Activated CD4-positive, alpha-beta T cell treated with anti-CD3 and anti-CD28 coated beads, Interleukin-2, amount 10 ng/mL, durations not matched to agents 7 days and 5 days (primary cell): ENCODE measurements around the gene TWIST2. TPM values are rescaled to one million over a fixed set of nuclear protein-coding genes. Genes with fewer than 3 reads are reported as not detected.
A peak's percentile ranks its signal among the peaks of the same experiment; 100 is the strongest.

Experiments
- CTCF ChIA-PET: fragments of 350-600 bp; sonication (Branson Sonifier 250); formaldehyde crosslinking; loops from one replicate; lab custom pipeline; 2021; ENCODE audit warnings: antibody characterized with exemption; lab: Charles Lee
- POLR2A ChIA-PET: fragments of 350-600 bp; sonication (Branson Sonifier 250); formaldehyde crosslinking; loops from one replicate; lab custom pipeline; 2021; ENCODE audit warnings: antibody characterized with exemption; lab: Charles Lee
- DNase-seq: peaks from one replicate; pipeline ENCODE4 v3.0.0-alpha.2; 2020
- H3K27ac Mint-ChIP-seq: one replicate; pipeline ENCODE4 v1.8.0; 2021; ENCODE audit warnings: mild to moderate bottlenecking, moderate library complexity, mixed read lengths
- H3K27me3 Mint-ChIP-seq: one replicate; pipeline ENCODE4 v1.8.0; 2021; ENCODE audit warnings: mixed read lengths
- H3K36me3 Mint-ChIP-seq: one replicate; pipeline ENCODE4 v1.8.0; 2021; ENCODE audit warnings: low read depth, mixed read lengths
- H3K4me1 Mint-ChIP-seq: one replicate; pipeline ENCODE4 v1.8.0; 2021; ENCODE audit warnings: mixed read lengths
- H3K4me3 Mint-ChIP-seq: one replicate; pipeline ENCODE4 v1.8.0; 2021; ENCODE audit warnings: mild to moderate bottlenecking, moderate library complexity, mixed read lengths
- H3K9me3 Mint-ChIP-seq: one replicate; pipeline ENCODE4 v1.8.0; 2021; ENCODE audit warnings: mixed read lengths
- total RNA-seq, 2 experiments: library from RNA; stranded (reverse); gene quantifications; one replicate each; pipeline ENCODE4 v1.2.3, GENCODE V29; 2021

Gene TWIST2
- total RNA-seq, 2 experiments from 2014 or later = not detected

- Mint-ChIP-seq H3K27me3 (no peaks in the 10 kb centered on the region), H3K9me3 (peaks cover 2% of the 10 kb centered on the region), H3K4me1 (no peaks in the 10 kb centered on the region), H3K4me3 (no peak overlapping the region), H3K27ac (no peak overlapping the region), H3K36me3 (peaks cover 2% of the 10 kb centered on the region)
- POLR2A ChIA-PET = no interaction called here
- no peak for DNase-seq
- CTCF ChIA-PET = no interaction called here
These were observed 26.0 kb downstream of the TWIST2 start for GRCh38 chr2:238873841-238874240.

DNA sequence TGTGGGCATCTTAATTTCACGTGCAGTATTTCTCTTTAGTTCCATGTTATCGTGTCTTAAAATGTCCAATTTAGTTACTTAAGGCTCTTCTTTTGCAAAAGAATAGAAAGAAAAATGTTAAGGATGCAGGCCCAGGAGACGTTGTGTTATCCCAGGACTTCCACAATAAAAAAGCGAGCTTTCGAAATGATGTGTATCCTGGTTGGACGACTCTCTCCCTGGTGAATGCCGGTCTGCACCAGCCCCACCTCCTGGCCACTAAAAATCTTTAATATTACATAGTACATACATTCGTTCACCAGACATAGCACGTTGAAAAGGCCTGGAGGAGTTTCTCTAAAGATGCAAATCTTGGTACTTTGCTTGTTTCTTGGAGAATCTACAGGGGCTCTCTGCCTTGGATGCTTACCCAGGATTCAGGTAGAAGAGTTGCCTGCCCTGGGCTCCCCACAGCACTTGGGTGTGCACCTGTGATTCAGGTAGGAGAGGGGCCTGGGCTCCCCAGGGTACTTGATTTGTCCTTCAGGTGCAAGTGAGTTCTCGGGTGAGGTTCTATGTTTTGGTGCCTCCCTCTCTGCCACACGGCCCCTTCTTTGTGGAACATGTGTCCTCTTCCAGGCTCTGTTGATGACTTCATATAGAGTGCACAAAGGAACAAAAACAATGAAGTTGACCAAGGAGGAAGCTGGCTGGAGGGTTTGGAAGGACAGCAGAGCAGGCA lies 26.6 kb downstream of the TWIST2 start:
- H3K4me3 Mint-ChIP-seq = no peak overlapping the region
- H3K27me3 Mint-ChIP-seq = no peaks in the 10 kb centered on the region
- no peaks in the 10 kb centered on the region for H3K4me1 Mint-ChIP-seq
- DNase-seq = no peak
- CTCF ChIA-PET = no interaction called here
- no peak overlapping the region for H3K27ac Mint-ChIP-seq
- POLR2A ChIA-PET = no interaction called here
- peaks cover 2% of the 10 kb centered on the region for H3K9me3 Mint-ChIP-seq
- peaks cover 2% of the 10 kb centered on the region for H3K36me3 Mint-ChIP-seq

- Mint-ChIP-seq H3K27me3 (no peaks in the 10 kb centered on the region), H3K36me3 (no peaks in the 10 kb centered on the region), H3K4me3 (no peak overlapping the region), H3K27ac (no peak overlapping the region), H3K9me3 (no peaks in the 10 kb centered on the region), H3K4me1 (no peaks in the 10 kb centered on the region)
- no peak for DNase-seq
- ChIA-PET POLR2A (no interaction called here), CTCF (no interaction called here)
These were observed 27.2 kb downstream of the TWIST2 start for GRCh38 chr2:238875101-238875470.

DNA sequence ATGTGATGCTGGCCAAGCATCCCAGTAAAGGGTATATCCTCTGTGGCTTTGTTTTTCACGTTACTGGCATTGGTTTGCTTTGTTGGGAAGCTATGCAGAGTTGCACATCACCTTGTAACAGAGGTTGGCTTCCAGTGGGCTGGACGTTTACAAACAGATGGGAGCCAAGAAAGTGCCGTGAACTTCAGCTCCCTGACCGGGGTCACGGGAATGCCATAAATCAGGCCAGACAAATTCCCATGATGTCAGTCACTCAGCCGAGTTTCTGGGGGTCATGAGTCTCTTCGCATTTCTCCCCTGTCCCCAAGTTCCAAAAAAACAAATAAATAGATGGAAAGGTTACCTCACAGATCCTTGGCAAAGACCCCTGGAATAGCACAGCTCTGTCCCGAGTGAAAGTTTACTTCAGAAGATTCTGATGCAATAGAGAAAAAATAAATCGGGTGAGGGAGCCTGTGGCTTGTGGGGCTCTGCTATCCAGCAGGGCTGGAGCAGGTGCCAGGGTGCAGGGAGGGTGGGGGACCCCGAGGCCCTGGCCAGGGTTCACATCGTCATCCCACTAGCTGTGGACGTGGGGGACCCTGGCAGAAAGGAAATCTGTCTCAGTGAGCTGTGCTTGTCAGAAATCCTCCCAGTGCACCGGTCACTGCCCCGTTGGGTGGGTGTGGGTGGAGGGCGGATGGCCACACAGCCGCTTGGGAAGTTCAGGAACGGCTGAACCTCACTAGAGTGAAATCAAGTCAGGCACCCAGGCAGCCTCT lies 27.8 kb downstream of the TWIST2 start:
- Mint-ChIP-seq H3K36me3 (no peaks in the 10 kb centered on the region), H3K4me1 (no peaks in the 10 kb centered on the region), H3K4me3 (no peak overlapping the region), H3K9me3 (no peaks in the 10 kb centered on the region), H3K27ac (no peak overlapping the region), H3K27me3 (no peaks in the 10 kb centered on the region)
- DNase-seq = no peak
- POLR2A ChIA-PET = no interaction called here
- CTCF ChIA-PET = no interaction called here

DNA sequence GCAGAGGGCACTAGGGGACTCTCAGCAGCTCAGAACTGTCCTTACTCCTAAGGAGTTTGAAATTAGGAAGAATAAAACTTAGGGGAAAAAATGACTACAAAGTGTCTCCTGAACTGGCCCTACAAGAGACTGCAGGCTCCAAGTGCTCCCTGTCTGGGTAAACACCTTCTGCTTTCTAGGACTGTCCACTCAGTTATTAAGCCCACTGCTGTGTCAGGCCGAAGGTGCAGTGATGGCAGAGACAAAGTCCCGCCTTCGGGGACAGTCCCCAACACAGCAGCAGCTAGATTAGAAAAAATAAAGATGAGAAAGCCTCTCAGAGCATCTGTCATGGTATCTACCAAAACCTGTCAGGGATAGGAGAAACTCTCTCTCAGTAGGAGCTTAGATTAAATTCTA lies 28.3 kb downstream of the TWIST2 start:
- no peak overlapping the region for H3K27ac Mint-ChIP-seq
- DNase-seq = no peak
- no peaks in the 10 kb centered on the region for H3K9me3 Mint-ChIP-seq
- no peaks in the 10 kb centered on the region for H3K36me3 Mint-ChIP-seq
- CTCF ChIA-PET = no interaction called here
- no peaks in the 10 kb centered on the region for H3K4me1 Mint-ChIP-seq
- no peak overlapping the region for H3K4me3 Mint-ChIP-seq
- H3K27me3 Mint-ChIP-seq = no peaks in the 10 kb centered on the region
- POLR2A ChIA-PET = no interaction called here

DNA sequence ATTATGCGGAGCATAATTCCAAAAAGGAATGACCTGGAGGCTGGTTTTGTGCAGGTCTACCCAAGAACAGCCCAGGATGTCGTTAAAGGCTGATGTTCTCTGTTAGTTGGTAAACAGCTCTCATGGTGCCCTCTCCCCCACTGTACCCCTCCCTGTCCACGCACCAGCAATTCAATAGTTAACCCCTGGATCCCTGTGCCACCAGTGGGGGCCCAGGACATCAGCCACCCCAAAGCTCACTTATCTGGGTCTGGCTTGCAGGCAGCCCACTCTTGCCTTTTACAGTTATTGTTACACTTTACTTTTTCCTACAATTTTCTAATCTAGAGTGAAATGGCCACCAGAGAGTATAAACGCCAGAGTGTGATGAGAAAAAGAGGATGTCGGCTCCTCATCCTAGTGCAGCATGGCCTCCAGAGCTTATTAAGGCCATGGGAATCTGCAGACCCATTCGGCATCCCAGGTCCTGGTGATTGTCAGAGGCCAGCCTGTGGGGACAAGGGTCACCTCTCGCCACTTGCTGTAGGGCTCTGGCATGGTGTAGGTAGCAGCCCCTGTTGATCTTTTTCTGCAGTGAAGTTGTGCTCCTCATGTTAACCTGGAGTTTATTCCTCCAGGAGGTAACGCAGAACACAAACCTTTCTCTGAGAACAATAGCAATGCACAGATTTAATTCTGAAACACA lies 30.3 kb downstream of the TWIST2 start:
- Mint-ChIP-seq H3K27ac (no peak overlapping the region), H3K4me3 (no peak overlapping the region), H3K4me1 (no peaks in the 10 kb centered on the region), H3K36me3 (no peaks in the 10 kb centered on the region), H3K27me3 (no peaks in the 10 kb centered on the region), H3K9me3 (no peaks in the 10 kb centered on the region)
- CTCF ChIA-PET = interaction anchor here (0.6 kb wide), 1 partner anchor 38 kb away, joined by 3 read pairs; no protein-coding TSS in a partner anchor
- DNase-seq = no peak
- POLR2A ChIA-PET = no interaction called here

DNA sequence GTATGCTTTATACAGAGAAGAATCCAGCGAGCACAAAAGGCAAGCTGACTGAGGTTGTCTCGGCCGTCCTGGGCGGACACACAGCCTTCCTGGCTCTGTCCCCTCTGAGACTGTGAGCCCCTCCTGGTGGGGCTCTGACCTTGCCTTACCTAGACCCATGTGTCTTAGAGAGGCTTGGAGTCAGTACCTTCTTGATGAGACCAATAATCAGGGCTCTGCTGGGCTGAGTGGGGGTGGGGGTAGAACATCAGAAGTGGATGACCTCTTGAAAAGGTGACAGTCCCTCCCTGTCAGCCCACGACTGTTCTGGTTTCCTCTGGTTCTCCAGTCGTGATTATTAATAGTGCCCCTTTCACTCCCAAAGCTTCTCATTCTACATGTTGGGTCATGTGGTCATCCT lies 31.2 kb downstream of the TWIST2 start:
- no peaks in the 10 kb centered on the region for H3K36me3 Mint-ChIP-seq
- no peaks in the 10 kb centered on the region for H3K27me3 Mint-ChIP-seq
- no peaks in the 10 kb centered on the region for H3K4me1 Mint-ChIP-seq
- H3K9me3 Mint-ChIP-seq = no peaks in the 10 kb centered on the region
- ChIA-PET CTCF (interaction anchor here (0.6 kb wide), 1 partner anchor 39 kb away, joined by 3 read pairs; no protein-coding TSS in a partner anchor), POLR2A (no interaction called here)
- no peak overlapping the region for H3K27ac Mint-ChIP-seq
- H3K4me3 Mint-ChIP-seq = no peak overlapping the region
- no peak for DNase-seq

DNA sequence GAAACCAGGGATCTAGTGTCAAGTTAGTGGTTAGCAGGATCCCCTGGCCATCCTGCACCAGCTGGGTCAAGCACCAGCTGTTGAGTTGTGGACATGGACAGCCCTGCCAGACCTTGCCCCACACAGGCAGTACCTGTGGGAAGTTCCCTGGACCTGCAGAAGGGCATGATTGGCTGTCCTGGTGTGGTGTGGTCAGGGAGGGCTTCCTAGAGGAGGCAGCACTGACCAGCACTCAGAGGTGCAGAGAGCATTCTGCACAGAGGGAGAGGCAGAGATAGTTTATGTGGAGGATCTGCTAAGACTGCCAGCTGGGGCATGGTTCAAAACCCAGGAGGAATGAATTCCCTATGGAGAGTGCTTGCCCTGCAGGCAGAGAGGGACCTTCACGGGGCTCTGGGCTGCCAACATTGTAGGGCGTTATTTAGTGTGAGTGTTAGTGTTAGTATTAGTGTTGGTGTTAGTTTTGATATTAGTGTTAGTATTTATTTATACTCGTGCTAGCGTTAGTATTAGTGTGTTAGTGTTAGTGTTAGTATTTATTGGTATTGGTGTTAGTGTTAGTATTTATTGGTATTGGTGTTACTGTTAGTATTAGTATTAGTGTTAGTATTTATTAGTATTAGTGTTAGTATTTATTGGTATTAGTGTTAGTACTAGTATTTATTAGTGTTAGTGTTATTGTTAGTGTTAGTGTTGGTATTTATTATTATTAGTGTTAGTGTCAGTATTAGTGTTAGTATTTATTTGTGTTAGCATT lies 31.9 kb downstream of the TWIST2 start:
- H3K27me3 Mint-ChIP-seq = no peaks in the 10 kb centered on the region

DNA sequence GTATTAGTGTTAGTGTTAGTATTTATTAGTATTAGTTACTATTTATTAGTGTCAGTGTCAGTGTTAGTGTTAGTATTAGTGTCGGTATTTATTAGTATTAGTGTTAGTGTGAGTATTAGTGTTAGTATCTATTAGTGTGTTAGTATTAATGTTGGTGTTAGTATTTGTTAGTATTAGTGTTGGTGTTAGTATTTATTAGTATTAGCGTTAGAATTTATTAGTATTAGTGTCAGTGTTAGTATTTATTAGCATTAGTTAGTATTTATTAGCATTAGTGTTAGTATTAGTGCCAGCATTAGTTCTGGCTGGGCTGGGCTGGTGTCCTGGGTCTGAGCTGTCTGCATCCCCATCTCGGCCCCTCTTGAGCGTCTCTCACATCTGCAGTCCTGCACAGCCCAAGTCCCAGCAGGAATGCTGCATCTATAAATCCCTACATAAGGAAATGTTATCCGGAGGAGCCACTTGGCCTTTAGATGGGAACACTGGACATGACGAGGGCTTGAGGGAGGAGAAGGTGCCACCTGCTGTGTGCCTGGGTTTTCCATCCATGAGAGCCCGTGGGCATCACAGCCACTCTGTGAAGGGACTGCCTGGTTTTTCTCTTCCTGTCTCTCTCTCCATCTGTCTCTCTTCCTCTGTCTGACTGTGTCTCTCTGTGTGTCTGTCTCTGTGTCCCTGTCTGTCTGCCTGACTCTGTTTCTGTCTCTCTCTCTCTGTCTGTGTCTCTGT lies 33.6 kb downstream of the TWIST2 start:
- DNase-seq = peak; percentile 29
- ChIA-PET POLR2A (no interaction called here), CTCF (no interaction called here)
- H3K27ac Mint-ChIP-seq = no peak overlapping the region
- H3K36me3 Mint-ChIP-seq = no peaks in the 10 kb centered on the region
- no peaks in the 10 kb centered on the region for H3K4me1 Mint-ChIP-seq
- H3K4me3 Mint-ChIP-seq = no peak overlapping the region
- H3K27me3 Mint-ChIP-seq = no peaks in the 10 kb centered on the region
- no peaks in the 10 kb centered on the region for H3K9me3 Mint-ChIP-seq

More for the DNA sequence above, 31.9 kb downstream of the TWIST2 start:
- no peak overlapping the region for H3K27ac Mint-ChIP-seq
- ChIA-PET POLR2A (no interaction called here), CTCF (no interaction called here)
- no peaks in the 10 kb centered on the region for H3K36me3 Mint-ChIP-seq
- peak; percentile 25 for DNase-seq
- H3K4me3 Mint-ChIP-seq = no peak overlapping the region
- no peaks in the 10 kb centered on the region for H3K9me3 Mint-ChIP-seq
- H3K4me1 Mint-ChIP-seq = no peaks in the 10 kb centered on the region

- Mint-ChIP-seq H3K4me1 (no peaks in the 10 kb centered on the region), H3K4me3 (no peak overlapping the region), H3K27me3 (no peaks in the 10 kb centered on the region), H3K27ac (no peak overlapping the region), H3K9me3 (no peaks in the 10 kb centered on the region), H3K36me3 (no peaks in the 10 kb centered on the region)
- POLR2A ChIA-PET = no interaction called here
- CTCF ChIA-PET = no interaction called here
- DNase-seq = no peak
These were observed 34.3 kb downstream of the TWIST2 start for GRCh38 chr2:238882082-238882755.

GRCh38 chr2:238883421-238883901 lies 35.6 kb downstream of the TWIST2 start:
- DNase-seq = no peak
- ChIA-PET POLR2A (no interaction called here), CTCF (no interaction called here)
- H3K27me3 Mint-ChIP-seq = no peaks in the 10 kb centered on the region
- no peak overlapping the region for H3K4me3 Mint-ChIP-seq
- no peak overlapping the region for H3K27ac Mint-ChIP-seq
- no peaks in the 10 kb centered on the region for H3K36me3 Mint-ChIP-seq
- H3K4me1 Mint-ChIP-seq = no peaks in the 10 kb centered on the region
- H3K9me3 Mint-ChIP-seq = no peaks in the 10 kb centered on the region
